ENCODE measurements around the gene CWC15.

Gene CWC15

GRCh38 chr11:94956963-94957362, 16.4 kb downstream of the CWC15 start:
- DNase-seq (ENCODE audit: low spot score), result no peak
- Histone ChIP-seq H3K27ac (no peak overlapping the region), H3K4me3 (no peak overlapping the region)
- no peak for TF ChIP-seq CTCF (IDR thresholded peaks at IDR 0.05)

GRCh38 chr11:94954753-94955152, 18.6 kb downstream of the CWC15 start:
- no peak overlapping the region for H3K4me3 ChIP-seq
- TF ChIP-seq CTCF (IDR thresholded peaks at IDR 0.05), result no peak

GRCh38 chr11:94948070-94948617, 25.2 kb downstream of the CWC15 start:
- H3K27ac ChIP-seq, result no peak overlapping the region
- TF ChIP-seq CTCF (IDR thresholded peaks at IDR 0.05), result no peak
- H3K4me3 ChIP-seq, result no peak overlapping the region
- no peak for DNase-seq (ENCODE audit: low spot score)

More at GRCh38 chr11:94954753-94955152, 18.6 kb downstream of the CWC15 start:
- no peak overlapping the region for H3K27ac ChIP-seq
- no peak for DNase-seq (ENCODE audit: low spot score)

- H3K27ac ChIP-seq, result no peak overlapping the region
- no peak for TF ChIP-seq CTCF (IDR thresholded peaks at IDR 0.05)
- DNase-seq (ENCODE audit: low spot score), result no peak
These were observed 26.5 kb downstream of the CWC15 start for GRCh38 chr11:94946812-94947211.

GRCh38 chr11:94941131-94941530, 32.2 kb downstream of the CWC15 start:
- no peak overlapping the region for H3K4me3 ChIP-seq
- no peak overlapping the region for H3K27ac ChIP-seq
- no peak for DNase-seq (ENCODE audit: low spot score)
- TF ChIP-seq CTCF (IDR thresholded peaks at IDR 0.05), result no peak

More at GRCh38 chr11:94946812-94947211, 26.5 kb downstream of the CWC15 start:
- no peak overlapping the region for H3K4me3 ChIP-seq

- Histone ChIP-seq H3K4me3 (no peak overlapping the region), H3K27ac (no peak overlapping the region)
- no peak for DNase-seq (ENCODE audit: low spot score)
- TF ChIP-seq CTCF (IDR thresholded peaks at IDR 0.05), result no peak
These were observed 34.0 kb downstream of the CWC15 start for GRCh38 chr11:94939346-94939745.
